SHP77 treated with DMSO at 0.1 percent for 48 hours (cell line): ENCODE results near the gene SCFD2.
"Not testable (repeated sequence)": the region's sequence is repeated elsewhere in the genome, so short reads cannot be mapped to it uniquely, and the experiment has no call there.

Experiments
- DNase-seq: peaks from one replicate; lab custom pipeline; 2025; lab: John Stamatoyannopoulos, UW

The SCFD2 gene

DNA sequence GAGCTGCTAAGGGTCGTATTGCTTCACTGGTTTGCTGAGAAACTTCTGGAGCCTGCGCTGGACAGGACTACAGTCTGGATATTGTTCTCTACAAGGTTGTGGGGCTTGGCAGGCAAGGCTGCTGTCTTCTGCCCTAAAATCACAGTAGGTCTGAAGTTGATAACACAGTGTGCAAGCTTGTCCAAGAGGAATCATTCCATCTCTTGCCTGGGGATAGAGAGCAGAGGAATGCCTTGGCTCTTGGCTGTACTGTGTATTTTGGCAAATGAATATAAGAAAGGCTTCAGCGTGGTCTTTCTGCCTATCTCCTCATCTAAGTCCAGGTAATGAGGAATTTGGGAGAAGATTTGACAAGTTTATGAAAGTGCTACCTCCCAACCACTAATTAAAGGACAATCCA, 513.1 kb downstream of the SCFD2 start:
- DNase-seq = no peak

DNA sequence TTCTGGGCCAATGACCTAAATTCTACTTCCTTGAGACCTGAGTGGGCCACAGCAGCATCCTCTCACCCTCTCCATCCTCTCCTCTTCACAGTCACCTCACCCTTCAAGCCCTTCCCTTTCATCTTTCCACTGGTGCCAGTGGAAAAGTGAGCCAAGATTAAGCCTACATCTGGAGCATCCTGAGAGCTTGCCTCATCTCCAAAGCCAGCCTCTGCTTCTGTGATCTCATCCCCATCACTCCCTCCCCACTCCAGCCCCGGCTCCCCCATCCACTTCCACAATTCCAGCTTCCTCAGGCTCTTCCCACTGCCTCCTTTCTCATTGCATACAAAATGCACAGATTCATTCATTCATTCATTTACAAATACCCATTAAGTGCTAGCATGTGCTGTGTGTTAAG, 513.8 kb downstream of the SCFD2 start:
- DNase-seq = no peak

DNA sequence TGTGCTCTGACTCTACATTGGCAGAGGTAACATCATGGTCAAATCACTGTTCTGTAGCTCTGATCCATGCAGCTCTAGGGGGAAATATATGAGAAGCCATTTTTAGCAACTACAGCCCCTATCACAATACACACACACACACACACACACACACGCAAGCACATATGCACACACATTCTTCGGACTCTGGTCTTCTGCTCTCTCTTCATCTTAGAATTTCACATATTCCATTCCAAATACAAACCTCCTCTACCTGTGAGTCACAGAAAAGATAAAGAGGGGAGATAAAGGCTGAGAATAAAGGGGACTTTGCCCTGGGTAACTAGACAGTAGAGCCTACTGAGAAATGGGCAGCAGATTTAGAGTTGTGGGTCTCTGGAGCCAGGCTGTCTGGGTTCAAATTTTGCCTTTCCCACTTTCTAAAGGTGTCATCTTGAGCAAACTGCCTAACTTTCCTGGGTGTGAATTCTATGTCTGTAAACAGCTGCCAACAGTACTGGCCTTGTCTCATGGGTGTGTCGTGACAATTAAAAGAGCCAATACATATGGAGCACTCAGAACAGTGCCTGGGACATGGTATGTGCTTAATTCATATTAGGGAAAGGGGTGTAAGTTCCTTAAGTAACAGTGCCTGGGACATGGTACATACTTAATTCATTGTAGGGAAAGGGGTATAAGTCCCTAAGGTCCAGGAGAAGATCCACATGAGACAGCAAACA, 515.3 kb downstream of the SCFD2 start:
- DNase-seq = no peak

DNA sequence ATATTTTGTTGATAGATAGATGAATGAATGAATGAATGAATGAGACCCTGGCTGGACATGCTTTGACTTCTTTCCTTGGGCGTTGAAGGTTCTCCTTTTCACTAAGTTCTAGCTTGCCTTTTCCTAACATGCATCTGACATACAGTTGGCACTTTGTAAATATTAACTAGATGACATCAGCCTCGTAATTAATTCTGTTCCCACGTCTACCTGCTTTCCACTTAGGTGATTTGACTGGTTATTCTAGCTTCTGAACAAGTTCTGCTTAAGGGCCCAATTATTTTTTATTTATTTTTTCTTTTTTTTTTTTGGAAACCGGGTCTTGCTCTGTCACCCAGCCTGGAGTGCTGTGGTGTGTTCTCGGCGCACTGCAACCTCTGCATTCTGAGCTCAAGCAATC, 517.6 kb downstream of the SCFD2 start:
- DNase-seq = no peak

DNA sequence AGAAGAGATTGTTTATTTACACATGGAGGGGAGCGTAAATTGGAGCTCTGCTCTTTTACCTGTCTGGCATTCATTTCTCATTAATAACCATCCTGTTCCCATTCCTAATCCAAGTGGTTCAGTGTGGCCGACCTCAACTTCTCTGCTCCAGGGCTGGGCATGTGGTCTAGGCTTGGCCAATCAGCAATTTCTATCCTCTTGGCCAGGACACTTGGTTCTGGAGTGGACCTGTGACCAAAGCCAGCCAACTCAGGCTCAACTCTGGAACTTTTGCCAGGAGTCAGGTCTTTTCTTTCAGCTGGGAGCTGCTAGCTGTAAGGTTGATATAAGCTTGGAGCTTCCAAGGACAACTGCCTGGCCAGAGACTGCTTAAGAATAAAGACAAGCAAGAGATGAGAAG, 519.4 kb downstream of the SCFD2 start:
- DNase-seq = no peak

DNA sequence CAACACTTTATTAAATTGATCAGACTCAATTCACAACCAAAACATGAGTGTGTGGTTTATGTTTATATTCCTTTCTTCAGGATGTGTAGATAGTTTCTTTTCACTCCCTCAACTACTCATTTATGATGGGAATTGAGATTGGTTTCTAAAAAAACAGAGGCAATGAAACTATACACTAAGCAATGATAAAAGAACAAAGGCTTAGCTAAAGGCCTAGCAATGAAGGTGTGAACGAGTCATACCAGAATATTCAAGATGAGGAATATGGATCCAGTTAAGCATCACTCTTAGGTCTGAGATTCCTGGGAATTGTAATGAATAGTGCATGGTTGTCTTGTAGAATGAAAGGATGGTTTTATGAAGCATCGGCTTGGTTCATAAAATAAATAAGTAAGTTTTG, 521.3 kb downstream of the SCFD2 start:
- no peak for DNase-seq

DNA sequence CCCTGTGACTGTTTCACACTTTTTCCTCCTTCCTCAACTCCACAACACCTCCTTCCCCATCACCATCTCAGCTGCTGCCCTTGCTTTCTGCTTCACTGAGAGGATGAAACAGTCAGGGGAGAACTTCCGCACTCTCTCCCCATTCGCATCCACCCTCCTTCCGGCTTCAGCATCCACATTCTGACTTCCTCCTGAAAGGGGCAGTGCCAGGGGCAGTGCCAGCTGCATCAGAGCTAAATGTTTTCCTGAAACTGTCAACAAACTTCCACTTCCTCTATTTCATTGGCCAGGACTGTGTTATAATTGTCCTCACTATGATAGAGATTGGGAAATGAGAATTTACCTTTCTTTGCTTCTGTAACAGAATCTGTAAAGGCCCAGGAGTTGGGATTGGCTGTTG, 521.9 kb downstream of the SCFD2 start:
- DNase-seq = no peak

DNA sequence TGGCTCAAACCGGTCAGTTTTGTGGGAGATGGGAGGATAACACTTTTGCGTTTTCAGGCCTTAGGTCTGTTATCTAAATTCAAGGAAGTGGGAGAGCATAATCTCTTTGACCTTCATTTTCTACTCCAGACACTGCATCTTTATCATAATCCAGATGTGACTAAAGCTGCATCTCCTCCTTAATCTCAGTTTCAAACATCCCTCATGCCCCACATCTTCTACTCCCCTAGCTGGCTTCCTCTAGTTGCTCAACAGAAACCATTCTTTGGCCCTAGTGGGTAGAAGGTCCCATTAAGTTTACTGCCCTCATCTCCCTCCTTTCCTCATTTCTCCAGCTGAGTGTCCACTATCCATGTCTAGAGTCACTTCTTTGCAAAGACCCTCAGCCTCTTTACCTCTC, 522.5 kb downstream of the SCFD2 start:
- no peak for DNase-seq

DNA sequence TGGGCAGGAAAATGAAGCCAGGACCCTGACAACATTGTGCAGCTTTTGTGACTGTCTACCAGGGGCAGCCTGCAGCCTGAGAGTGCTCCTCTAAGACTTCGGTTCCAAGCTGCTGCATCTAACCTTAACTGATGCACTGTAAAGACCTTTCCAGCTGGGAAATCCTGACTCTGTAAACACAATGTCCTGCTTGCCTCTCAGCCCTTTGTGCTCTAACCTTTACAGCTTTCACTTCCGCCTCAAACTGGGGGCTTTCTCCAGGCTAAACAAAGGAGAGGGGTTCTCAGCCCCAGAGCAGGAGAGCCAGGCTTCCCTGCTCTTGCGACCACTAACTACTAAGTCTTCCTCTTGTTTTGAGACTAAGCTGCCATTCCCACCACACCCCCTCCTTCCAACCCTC, 523.1 kb downstream of the SCFD2 start:
- DNase-seq = no peak

DNA sequence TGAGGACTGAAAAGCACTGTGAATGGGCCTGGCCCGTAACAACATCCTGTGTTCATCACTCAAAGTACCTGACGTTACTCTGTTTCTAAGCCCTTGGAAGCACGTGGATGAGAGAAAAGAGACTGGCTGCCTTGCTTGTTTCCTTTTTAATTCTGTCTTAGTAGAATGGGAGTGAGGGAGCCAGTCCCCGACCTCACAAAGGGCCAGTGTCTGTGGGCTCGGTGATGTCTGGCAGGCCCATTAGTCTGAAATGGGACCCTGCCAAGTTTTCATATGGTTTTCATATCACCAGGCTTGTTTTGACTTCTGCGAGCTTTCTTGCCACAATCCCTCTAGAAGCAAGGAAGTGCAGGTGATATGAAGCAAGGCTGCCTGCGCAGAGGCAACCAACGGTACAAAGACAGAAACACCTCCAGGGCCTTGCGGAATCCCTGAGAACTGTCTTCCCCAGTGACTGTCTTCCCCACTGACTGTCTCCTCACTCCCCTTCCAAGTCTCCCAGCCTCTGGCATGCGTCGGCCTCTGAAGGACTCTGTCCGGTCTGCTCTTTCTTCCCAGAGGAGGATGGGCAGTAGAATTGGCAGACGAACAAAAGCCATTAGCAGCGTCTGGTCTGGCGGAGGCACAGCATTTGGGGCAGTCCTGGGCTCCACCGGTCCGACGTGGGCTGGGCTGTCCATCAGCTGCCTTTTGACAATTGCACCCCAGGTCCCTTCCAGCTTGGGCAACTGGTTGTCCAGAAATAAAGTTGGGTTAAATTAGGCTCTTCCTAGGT, 524.0 kb downstream of the SCFD2 start:
- no peak for DNase-seq

DNA sequence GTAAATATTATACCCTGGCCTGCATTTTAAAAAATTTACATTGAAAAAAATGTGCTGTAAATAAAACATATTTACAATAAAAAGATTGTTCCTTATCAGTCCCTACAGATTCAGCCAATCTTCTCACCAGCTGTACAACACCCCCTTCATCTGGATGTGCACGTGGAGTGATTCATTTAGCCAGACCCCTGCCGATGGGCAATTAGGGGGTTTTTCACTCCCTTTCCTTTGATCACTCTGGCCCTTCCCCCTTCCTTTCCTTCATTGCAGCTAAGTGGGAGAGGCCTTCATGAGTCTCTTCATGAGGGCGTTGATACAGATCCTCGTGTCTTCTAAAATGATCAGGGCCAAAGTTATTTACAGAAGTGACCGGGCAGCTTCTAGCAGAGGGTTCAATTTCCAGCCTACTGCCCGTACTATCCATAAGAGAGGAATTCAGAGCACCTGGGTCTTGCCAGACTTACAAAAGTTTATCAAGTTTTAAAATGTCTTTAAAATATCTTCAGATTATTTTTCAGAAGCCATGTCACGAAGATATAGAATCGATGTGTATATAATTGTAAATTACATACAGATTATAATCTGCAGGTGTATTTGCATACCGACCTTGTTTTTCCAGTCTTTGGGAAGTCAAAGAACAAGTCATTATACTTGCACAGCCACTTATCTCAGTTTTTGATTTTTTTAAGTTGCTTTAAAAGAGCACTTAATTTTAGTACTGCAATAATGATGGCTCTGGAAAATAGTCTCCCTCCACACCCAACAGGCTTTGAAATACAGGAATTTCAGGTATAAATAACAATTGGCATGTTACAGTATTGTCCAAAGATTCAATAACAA, 525.1 kb downstream of the SCFD2 start:
- DNase-seq = no peak

DNA sequence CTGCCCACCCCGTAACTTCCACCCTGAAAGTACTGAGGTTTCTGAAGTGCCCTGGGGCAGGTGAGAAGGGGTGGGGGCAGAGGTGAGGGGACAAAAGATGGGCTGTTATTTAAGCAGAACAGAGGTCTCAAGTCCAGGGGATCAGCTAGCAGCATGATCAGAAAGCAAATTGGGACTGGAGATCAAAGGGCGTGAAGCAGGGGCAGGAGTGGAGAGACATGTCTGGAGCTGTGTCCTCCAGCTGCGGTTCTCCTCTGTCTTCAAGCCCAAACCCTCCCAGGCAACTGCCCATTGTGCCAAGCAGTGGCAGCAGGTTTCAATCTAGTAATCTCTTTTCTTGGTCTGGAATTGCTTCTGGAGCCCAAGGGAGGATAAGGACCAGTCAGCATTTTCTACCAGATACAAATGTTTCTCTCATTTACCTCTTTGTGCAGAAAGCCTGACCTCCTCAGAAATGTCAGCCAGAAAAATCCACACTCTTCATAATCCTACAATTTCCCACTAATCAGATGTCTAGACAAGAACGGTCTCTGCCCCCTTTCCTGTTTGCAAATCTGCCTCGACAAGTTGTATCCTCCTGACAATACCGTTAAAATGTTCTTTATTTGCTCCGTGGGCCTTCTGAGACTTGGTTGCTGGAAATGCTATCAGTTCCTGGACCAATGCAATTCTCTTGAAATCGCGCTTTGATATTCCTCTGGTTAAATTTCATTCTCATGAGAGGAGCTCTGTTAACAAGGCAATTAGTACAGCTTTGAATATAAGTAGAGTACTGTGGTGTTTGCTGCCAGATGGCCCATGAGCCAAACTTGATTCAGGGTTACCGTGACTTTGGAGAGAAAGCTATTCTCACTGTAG, 526.9 kb downstream of the SCFD2 start:
- DNase-seq = no peak

DNA sequence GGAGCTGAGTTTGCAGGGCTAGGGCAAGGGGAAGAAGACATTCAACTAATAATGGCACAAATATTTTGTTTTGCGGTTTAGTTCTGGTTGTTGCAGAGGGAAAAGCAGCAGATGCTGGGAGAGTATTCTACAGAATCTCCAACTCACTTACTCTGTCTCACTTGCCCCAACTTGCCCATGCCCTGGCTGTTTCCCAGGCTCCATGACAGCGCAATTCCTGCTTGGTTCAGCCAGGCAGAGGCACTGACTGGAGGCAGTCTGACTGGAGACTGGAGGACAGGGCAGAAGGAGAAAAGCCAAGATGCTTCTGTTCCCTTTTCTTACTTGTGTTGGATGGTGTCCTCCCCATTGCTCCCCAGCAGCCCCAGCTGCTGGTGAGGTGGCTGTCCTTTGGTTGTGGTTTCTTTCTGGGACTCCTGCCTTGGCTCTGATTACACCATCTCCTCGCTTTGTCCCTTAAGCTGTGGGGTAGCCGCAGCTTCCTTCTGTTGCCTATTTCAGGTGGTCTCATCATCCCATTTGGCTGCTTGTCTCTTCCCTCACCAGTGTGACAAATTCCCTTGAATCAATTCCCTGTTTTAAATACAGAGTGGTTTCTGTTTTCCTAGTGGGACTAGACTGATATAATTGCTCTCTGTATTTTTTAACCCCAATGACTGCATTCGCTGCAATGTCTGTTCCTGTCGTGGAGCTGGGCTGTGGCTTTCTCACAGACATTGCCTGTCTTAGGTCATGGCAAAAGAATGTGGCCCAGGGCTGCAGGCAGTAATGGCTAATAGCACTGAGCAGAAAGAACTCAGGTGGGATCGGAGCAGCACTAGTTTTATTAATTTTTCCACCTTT, 527.9 kb downstream of the SCFD2 start:
- no peak for DNase-seq

DNA sequence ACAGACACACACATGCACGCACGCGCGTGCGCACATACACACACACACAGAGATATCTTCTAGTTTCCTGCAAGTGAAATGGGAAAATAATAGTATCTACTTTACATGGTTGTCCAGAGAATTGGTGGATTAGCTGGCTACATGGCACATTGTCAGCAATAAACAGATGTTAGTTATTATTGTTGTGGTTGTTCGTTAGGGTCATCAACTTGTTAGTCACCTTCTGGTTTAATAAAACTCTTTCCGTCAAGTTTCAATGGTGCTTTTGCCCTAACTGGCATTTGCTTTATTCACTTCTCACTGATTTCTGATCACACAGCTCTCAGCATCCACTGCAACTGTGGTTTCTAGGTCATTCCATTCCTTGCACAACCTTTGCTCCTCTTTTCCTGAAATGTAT, 529.2 kb downstream of the SCFD2 start:
- DNase-seq = no peak

DNA sequence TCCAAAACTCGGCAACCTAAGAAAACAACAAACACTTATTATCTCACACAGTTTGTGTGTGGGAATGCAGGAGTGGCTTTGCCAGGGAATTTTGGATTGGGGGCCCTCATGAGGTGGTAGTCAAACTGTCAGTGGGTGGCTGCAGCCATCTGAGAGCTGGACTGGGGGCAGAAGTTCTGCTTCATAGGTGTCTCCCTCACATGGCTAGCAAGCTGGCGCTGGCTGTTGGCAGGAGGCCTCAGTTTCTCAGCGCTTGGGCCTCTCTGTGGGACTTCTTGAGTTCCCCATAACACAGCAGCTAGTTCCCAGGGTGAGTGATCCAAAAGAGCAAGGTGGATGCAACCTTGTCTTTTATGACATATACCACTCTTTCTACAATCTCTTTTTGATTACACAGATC, 529.7 kb downstream of the SCFD2 start:
- no peak for DNase-seq

DNA sequence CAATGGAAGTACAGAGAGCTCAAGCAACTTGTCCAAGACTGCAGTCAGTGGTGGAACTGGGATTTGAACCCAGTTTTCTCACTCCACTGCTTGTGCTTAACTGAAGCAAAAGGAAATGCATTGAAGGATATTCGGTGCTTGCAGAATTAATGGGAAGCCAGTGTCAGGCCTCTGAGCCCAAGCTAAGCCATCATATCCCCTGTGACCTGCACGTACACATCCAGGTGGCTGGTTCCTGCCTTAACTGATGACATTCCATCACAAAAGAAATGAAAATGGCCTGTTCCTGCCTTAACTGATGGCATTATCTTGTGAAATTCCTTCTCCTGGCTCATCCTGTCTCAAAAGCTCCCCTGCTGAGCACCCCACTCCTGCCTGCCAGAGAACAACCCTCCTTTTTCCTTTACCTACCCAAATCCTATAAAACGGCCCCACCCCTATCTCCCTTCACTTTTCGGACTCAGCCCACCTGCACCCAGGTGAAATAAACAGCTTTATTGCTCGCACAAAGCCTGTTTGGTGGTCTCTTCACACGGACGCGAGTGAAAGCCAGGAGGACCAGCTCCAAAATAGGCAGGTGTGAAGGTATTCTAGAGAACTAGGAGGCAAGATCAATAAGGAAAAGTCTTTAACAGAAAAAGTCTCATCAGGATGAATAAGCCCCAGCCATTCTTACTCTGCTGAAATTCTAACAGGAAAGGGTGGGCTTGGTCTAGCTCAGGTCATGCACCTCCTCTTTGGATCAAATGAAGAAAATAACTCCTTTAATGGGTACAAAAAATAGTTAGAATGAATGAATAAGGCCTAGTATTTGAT, 531.0 kb downstream of the SCFD2 start:
- not testable (repeated sequence) for DNase-seq

DNA sequence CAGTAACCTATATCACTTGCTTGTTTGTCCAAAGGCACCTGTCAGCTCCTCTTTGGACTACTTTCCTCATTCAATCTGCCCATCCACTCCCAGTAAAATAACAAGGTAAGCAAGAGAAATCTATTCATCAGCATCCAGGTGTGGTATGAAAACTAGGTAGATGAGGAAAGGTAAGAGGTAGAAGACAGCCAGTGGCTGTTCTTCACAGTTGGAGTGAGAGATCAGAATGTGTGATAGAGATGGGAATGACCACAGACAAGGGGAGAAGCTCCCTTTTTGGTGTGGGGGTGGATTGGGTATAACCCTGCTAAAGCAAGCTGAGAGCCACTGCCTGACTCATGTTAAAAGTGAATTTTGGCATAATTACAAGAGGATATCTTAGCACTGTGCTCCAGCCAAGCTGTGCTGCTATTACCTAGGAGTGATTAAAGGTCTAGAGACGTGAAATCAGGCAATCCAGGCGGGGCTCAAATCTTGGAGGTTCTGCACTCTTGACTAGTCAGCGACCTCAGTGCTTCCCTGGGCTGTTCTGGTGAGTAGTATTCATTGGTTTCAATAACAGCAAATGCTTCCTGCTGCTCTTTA, 531.8 kb downstream of the SCFD2 start:
- no peak for DNase-seq

DNA sequence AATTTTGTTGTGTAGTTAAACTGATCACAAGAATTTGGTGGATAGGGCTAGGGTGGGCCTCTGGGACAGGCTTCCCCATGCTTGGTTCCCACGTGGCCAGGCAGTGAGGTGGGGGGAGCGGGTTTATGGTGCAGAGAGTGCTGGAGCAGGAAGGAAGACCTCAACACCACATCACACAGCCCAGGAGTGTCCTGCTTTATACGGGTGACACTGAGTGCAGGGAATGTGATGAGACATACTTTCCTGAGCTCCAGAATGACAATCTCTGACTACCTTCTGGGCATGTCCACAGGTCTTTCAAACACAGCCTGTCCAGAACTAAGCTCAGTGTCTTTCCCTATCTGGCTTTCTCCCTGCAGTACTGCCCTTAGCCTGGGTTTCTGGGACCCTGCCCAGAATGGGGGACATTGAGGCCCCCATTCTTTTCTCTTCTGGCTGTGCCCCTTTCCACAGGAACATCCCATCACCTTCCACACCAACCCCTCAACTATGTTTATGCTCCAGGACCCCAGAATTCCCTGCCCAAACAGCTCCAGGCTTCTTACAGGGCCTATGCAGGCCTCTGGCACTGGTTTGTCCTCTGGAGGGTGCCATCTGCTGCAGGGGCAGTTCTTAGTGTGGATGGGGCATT, 540.3 kb downstream of the SCFD2 start:
- DNase-seq = no peak
